MM.1S (cell line): Measurements from ENCODE around the gene OSTN.

Source experiments
- DNase-seq: peaks from one replicate; pipeline ENCODE4 v3.0.0-alpha.2; 2015
- H2AFZ ChIP-seq: fragments of 300-600 bp; sonication (generic); 2 replicates; pipeline ENCODE4 v1.6.0; 2016; ENCODE audit warnings: antibody characterized with exemption, low read length
- H3F3A ChIP-seq: fragments of 300-600 bp; sonication (generic); 2 replicates; pipeline ENCODE4 v1.6.1; 2016; ENCODE audit warnings: mild to moderate bottlenecking, antibody characterized with exemption, low read length, moderate library complexity, mixed read lengths; ENCODE audit not compliant: insufficient read depth
- H3K27ac ChIP-seq: fragments of 300-600 bp; sonication (generic); 2 replicates; pipeline ENCODE4 v1.5.1; 2016; ENCODE audit warnings: mild to moderate bottlenecking, low read length
- H3K27me3 ChIP-seq: fragments of 300-600 bp; sonication (generic); replicated peaks from 2 replicates; pipeline ENCODE4 v1.6.0; 2016; ENCODE audit warnings: low read length; ENCODE audit not compliant: insufficient read depth
- H3K36me3 ChIP-seq: fragments of 300-600 bp; sonication (generic); replicated peaks from 2 replicates; pipeline ENCODE4 v1.6.1; 2016; ENCODE audit warnings: mild to moderate bottlenecking, low read length, mixed read lengths; ENCODE audit not compliant: insufficient read depth
- H3K4me1 ChIP-seq: fragments of 300-600 bp; sonication (generic); 2 replicates; pipeline ENCODE4 v1.6.1; 2016; ENCODE audit warnings: low read length, mixed read lengths
- H3K4me2 ChIP-seq: fragments of 300-600 bp; sonication (generic); 2 replicates; pipeline ENCODE4 v1.6.0; 2016; ENCODE audit warnings: low read depth, low read length
- H3K4me3 ChIP-seq: fragments of 300-600 bp; sonication (generic); 2 replicates; pipeline ENCODE4 v1.5.1; 2016; ENCODE audit warnings: low read length, mixed read lengths
- H3K79me2 ChIP-seq: fragments of 300-600 bp; sonication (generic); 2 replicates; pipeline ENCODE4 v1.6.1; 2016; ENCODE audit warnings: mixed run types, low read length, mixed read lengths
- H3K9ac ChIP-seq: fragments of 300-600 bp; sonication (generic); 2 replicates; pipeline ENCODE4 v1.6.1; 2016; ENCODE audit warnings: low read length, mixed read lengths
- H3K9me2 ChIP-seq: fragments of 300-600 bp; sonication (generic); replicated peaks from 2 replicates; pipeline ENCODE4 v1.6.1; 2016; ENCODE audit warnings: mild to moderate bottlenecking, low read length, mixed read lengths; ENCODE audit not compliant: insufficient read depth
- H3K9me3 ChIP-seq: fragments of 300-600 bp; sonication (generic); replicated peaks from 2 replicates; pipeline ENCODE4 v1.6.1; 2016; ENCODE audit warnings: mild to moderate bottlenecking, low read length, mixed read lengths; ENCODE audit not compliant: insufficient read depth
- H4K20me1 ChIP-seq: fragments of 300-600 bp; sonication (generic); 2 replicates; pipeline ENCODE4 v1.6.1; 2016; ENCODE audit warnings: mild to moderate bottlenecking, low read length, moderate library complexity, mixed read lengths; ENCODE audit not compliant: insufficient read depth
- CTCF ChIP-seq: fragments of 300-600 bp; sonication (generic); IDR thresholded peaks from 2 replicates; pipeline ENCODE4 v1.5.1; 2016; ENCODE audit warnings: antibody characterized with exemption, low read length, mixed read lengths
- EZH2 ChIP-seq: fragments of 300-600 bp; sonication (generic); optimal IDR thresholded peaks from 2 replicates; pipeline ENCODE3; 2017; ENCODE audit warnings: low read depth, mild to moderate bottlenecking, antibody characterized with exemption, low read length, mixed read lengths
- EZH2phosphoT487 ChIP-seq: fragments of 300-600 bp; sonication (generic); IDR thresholded peaks from 2 replicates; pipeline ENCODE4 v1.6.1; 2018; ENCODE audit warnings: antibody characterized with exemption, low read length

The OSTN gene

GRCh38 chr3:191169566-191169965 lies 29.5 kb upstream of the OSTN start:
- DNase-seq = no peak
- Histone ChIP-seq H3K9me2 (no peaks in the 10 kb centered on the region), H3K4me1 (no peaks in the 10 kb centered on the region), H4K20me1 (no peaks in the 10 kb centered on the region), H3K4me3 (no peak overlapping the region), H3K4me2 (no peak overlapping the region), H3K36me3 (no peaks in the 10 kb centered on the region), H3K9ac (no peak overlapping the region), H2AFZ (no peak overlapping the region), H3K9me3 (no peaks in the 10 kb centered on the region), H3F3A (no peaks in the 10 kb centered on the region), H3K79me2 (no peaks in the 10 kb centered on the region), H3K27me3 (no peaks in the 10 kb centered on the region), H3K27ac (no peak overlapping the region)
- no peak for TF ChIP-seq EZH2
- TF ChIP-seq EZH2phosphoT487 = no peak
- TF ChIP-seq CTCF = no peak

- no peak overlapping the region for H3K9ac ChIP-seq
- H3K27ac ChIP-seq = no peak overlapping the region
- TF ChIP-seq EZH2phosphoT487 = no peak
- no peak for TF ChIP-seq EZH2
- TF ChIP-seq CTCF = no peak
- no peaks in the 10 kb centered on the region for H3F3A ChIP-seq
- H3K4me3 ChIP-seq = no peak overlapping the region
- no peaks in the 10 kb centered on the region for H3K4me1 ChIP-seq
- H4K20me1 ChIP-seq = no peaks in the 10 kb centered on the region
- no peaks in the 10 kb centered on the region for H3K79me2 ChIP-seq
- H3K27me3 ChIP-seq = no peaks in the 10 kb centered on the region
- H2AFZ ChIP-seq = no peak overlapping the region
- H3K4me2 ChIP-seq = no peak overlapping the region
- H3K9me2 ChIP-seq = no peaks in the 10 kb centered on the region
- DNase-seq = no peak
- H3K36me3 ChIP-seq = no peaks in the 10 kb centered on the region
- H3K9me3 ChIP-seq = no peaks in the 10 kb centered on the region
Measured at GRCh38 chr3:191170097-191170496, 28.9 kb upstream of the OSTN start.

- DNase-seq = no peak
- no peaks in the 10 kb centered on the region for H4K20me1 ChIP-seq
- no peak overlapping the region for H3K9ac ChIP-seq
- no peaks in the 10 kb centered on the region for H3F3A ChIP-seq
- no peaks in the 10 kb centered on the region for H3K4me1 ChIP-seq
- no peak overlapping the region for H3K27ac ChIP-seq
- H2AFZ ChIP-seq = no peak overlapping the region
- TF ChIP-seq EZH2phosphoT487 = no peak
- TF ChIP-seq CTCF = no peak
- TF ChIP-seq EZH2 = no peak
- H3K27me3 ChIP-seq = no peaks in the 10 kb centered on the region
- H3K4me3 ChIP-seq = no peak overlapping the region
- no peaks in the 10 kb centered on the region for H3K9me3 ChIP-seq
- H3K79me2 ChIP-seq = no peaks in the 10 kb centered on the region
- no peak overlapping the region for H3K4me2 ChIP-seq
- no peaks in the 10 kb centered on the region for H3K9me2 ChIP-seq
- no peaks in the 10 kb centered on the region for H3K36me3 ChIP-seq
Measured at GRCh38 chr3:191175102-191175501, 23.9 kb upstream of the OSTN start.
